Endothelial cell of hepatic sinusoid (primary cell): ENCODE measurements around the gene DPF3.

Experiments
- in situ Hi-C: cut with HindIII; loops from 2 replicates; pipeline ENCODE4 v1.10.0; 2017; ENCODE audit warnings: low sequenced_read_pairs

DPF3 gene

GRCh38 chr14:72801836-72802587 is 91.9 kb downstream of the DPF3 start:
- in situ Hi-C loops: no loop called here

GRCh38 chr14:72801381-72801812 is 92.5 kb downstream of the DPF3 start:
- in situ Hi-C loops: no loop called here

- in situ Hi-C loops: no loop called here
Measured at GRCh38 chr14:72800848-72801370, 93.0 kb downstream of the DPF3 start.

- in situ Hi-C loops: no loop called here
Measured at GRCh38 chr14:72800296-72800695, 93.6 kb downstream of the DPF3 start.

GRCh38 chr14:72796935-72797334 is 97.0 kb downstream of the DPF3 start:
- in situ Hi-C loops: loop anchor here (5.0 kb wide), 1 partner anchor 80 kb away; no protein-coding TSS in a partner anchor

GRCh38 chr14:72793156-72793939 is 100.6 kb downstream of the DPF3 start:
- in situ Hi-C loops: no loop called here

DNA sequence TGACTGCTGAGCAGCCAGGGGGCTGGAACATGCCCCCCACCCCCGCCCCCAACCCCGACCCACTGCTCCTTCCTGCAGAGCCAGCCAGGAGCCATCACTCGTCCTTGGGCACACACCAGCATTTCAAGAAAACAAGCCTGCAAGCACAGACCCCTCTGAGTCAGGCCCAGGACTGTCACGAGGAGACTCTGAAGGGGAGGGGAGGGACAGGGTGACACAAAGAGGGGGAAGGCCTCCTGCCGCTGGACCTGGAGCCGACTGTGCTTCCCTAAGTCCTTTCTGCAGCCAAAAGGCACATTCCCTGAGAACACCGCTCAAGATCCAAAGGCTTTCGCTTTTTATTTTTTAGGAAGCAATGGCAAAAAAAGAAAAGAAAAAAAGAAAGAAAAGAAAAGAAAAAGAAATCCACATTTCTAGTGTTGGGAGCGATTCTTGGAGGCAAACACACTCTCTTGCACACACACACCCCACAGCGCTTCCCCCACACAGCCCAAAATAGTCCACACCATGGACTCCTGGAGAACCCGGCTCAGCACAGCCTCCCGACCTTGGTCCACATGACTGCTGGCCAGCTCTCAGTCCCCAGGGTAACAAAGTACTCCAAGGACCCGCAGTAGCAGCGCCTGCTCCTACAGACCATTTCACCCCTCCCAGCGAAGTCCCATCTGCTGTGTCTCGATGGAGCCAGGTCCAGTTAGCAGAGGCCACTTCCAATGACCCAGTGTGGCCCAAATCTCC is 101.7 kb downstream of the DPF3 start:
- in situ Hi-C loops: no loop called here

GRCh38 chr14:72790887-72791566 is 102.9 kb downstream of the DPF3 start:
- in situ Hi-C loops: no loop called here

GRCh38 chr14:72788972-72789728 is 104.8 kb downstream of the DPF3 start:
- in situ Hi-C loops: no loop called here

GRCh38 chr14:72788255-72788654 is 105.6 kb downstream of the DPF3 start:
- in situ Hi-C loops: no loop called here

DNA sequence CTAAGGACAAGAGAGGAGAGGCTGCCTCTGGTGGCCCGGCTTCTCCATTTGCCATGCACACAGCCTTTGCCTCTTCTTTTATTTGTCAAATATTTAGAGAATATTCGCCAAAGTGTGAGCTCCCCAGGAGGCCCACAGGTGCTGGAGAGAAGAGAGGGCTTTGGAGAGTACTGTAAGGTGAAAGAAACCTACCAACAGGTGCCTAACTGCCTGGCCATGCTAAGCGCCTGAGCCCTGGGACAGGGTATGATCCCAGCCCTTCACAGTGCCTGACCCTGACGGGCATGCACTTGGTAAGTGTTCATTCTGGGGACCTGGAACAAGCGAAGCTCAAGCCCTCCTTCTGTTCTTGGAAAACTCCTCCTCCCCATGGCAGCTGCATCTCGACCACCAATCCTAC is 106.1 kb downstream of the DPF3 start:
- in situ Hi-C loops: no loop called here

DNA sequence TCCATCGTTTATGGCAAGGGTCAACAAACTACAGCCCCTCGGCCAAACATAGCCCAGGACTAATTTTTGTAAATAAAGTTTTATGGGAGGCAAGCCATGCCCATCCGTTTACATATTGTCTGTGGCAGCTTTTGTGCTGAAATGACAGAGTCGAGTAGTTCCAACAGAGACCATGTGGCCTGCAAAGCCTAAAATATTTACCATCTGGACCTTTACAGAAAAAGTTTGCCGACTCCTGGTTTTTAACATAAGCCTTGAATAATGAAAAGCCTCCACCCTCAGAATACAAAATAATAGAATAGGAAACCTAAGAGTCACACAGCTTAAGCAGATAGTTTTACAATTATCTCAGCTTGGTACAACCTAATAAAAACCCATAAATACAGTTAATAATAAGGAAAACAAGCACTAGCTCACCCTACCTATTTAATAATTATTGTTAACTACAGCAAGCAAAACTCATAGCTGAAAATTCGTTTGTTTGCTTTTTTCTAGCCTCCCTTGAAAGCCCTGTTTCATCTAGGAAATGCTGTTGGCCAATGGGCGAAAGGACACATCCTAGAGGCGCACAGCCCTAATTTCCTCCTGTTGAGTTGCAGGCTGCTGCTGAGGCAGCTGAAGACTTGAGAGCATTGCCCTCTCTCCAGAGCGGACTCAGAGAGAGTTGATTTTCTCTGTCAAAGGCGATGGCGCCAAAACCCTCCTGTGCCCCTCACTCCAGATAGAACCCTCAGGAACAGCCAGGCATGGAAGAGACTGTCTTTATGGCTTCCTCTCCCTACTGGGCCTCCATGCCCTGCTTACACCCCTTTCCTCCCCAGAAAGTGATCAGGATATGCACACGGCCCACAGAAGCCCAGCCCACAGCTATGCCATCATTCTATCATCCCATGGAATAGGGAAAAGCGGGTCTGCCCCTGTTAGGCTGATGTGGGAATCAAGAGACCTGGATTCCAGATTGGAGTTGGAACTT is 107.2 kb downstream of the DPF3 start:
- in situ Hi-C loops: no loop called here

GRCh38 chr14:72783741-72784140 is 110.2 kb downstream of the DPF3 start:
- in situ Hi-C loops: no loop called here

- in situ Hi-C loops: no loop called here
Measured at GRCh38 chr14:72782817-72783216, 111.1 kb downstream of the DPF3 start.

GRCh38 chr14:72781561-72782508 is 112.1 kb downstream of the DPF3 start:
- in situ Hi-C loops: no loop called here

- in situ Hi-C loops: no loop called here
Measured at GRCh38 chr14:72780751-72781150, 113.2 kb downstream of the DPF3 start.

- in situ Hi-C loops: no loop called here
Measured at GRCh38 chr14:72779679-72780078, 114.2 kb downstream of the DPF3 start.

DNA sequence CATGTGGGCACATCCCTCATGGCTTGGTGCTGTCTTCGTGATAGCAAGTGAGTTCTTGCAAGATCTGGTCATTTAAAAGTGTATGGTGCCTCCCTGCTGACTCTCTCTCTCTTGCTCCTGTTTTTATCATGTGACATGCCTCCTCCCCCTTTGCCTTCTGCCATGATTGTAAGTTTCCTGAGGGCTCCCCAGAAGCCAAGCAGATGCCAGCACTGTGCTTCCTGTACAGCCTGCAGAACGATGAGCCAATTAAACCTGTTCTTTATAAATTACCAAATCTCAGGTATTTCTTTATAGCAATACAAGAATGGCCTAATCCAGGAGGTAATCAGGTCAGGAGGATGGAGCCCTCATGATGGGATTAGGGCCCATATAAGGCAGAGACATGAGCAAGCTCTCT is 116.3 kb downstream of the DPF3 start:
- in situ Hi-C loops: no loop called here
